ENCODE results near the gene THRA. TPM values are rescaled to one million over a fixed set of nuclear protein-coding genes. Genes with fewer than 3 reads are reported as not detected.

Gene THRA
- total RNA-seq, 1 experiment from 2014 or later = 11.7 TPM

DNA sequence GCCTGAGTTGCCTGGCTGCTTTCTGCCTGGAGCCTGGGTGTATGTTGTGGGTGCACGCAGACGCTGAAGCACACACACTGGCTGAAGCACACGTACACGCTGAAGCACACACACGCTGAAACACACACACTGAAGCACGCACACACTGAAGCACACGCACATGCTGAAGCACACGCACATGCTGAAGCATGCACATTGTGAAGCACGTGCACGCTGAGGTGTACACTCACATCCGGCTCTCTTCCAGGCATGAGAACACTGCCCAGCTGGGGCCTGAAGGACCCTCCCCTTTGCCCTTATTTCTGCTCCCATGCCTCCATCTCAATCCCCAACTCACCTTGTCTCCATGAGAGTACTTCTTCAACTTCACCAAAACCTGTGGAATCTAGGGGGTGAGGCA, 31.1 kb upstream of the THRA start:
- Histone ChIP-seq H3K36me3 (ENCODE audit: control insufficient read depth, insufficient read depth, low read length) (peaks cover 3% of the 10 kb centered on the region; the same call in 1 of the 2 replicates), H3K4me1 (ENCODE audit: control insufficient read depth, insufficient read depth, low read length) (no peaks in the 10 kb centered on the region), H3K27me3 (ENCODE audit: control insufficient read depth, insufficient read depth, low read length) (no peaks in the 10 kb centered on the region), H3K4me3 (ENCODE audit: low read depth in 2 of 2, low read length in 2 of 2) (no peak overlapping the region), H3K9me3 (ENCODE audit: control insufficient read depth, insufficient read depth, low read depth, low read length) (no peaks in the 10 kb centered on the region), H3K27ac (ENCODE audit: low read length) (no peak overlapping the region)
- TF ChIP-seq, protein P1, sequence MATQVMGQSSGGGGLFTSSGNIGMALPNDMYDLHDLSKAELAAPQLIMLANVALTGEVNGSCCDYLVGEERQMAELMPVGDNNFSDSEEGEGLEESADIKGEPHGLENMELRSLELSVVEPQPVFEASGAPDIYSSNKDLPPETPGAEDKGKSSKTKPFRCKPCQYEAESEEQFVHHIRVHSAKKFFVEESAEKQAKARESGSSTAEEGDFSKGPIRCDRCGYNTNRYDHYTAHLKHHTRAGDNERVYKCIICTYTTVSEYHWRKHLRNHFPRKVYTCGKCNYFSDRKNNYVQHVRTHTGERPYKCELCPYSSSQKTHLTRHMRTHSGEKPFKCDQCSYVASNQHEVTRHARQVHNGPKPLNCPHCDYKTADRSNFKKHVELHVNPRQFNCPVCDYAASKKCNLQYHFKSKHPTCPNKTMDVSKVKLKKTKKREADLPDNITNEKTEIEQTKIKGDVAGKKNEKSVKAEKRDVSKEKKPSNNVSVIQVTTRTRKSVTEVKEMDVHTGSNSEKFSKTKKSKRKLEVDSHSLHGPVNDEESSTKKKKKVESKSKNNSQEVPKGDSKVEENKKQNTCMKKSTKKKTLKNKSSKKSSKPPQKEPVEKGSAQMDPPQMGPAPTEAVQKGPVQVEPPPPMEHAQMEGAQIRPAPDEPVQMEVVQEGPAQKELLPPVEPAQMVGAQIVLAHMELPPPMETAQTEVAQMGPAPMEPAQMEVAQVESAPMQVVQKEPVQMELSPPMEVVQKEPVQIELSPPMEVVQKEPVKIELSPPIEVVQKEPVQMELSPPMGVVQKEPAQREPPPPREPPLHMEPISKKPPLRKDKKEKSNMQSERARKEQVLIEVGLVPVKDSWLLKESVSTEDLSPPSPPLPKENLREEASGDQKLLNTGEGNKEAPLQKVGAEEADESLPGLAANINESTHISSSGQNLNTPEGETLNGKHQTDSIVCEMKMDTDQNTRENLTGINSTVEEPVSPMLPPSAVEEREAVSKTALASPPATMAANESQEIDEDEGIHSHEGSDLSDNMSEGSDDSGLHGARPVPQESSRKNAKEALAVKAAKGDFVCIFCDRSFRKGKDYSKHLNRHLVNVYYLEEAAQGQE (IDR thresholded peaks at IDR 0.05; ENCODE audit: insufficient read depth in 1 of 2, low read depth in 2 of 2, low read length in 1 of 2) = no peak
- TF ChIP-seq TCF7L2 (IDR thresholded peaks at IDR 0.05; ENCODE audit: low read depth, low read length) (no peak), SIN3A (IDR thresholded peaks at IDR 0.05; ENCODE audit: borderline replicate concordance, insufficient read depth, low read depth, low read length) (no peak), POLR2AphosphoS5 (IDR thresholded peaks at IDR 0.05; ENCODE audit: low read depth, low read length) (no peak)
- TF ChIP-seq, protein P2, sequence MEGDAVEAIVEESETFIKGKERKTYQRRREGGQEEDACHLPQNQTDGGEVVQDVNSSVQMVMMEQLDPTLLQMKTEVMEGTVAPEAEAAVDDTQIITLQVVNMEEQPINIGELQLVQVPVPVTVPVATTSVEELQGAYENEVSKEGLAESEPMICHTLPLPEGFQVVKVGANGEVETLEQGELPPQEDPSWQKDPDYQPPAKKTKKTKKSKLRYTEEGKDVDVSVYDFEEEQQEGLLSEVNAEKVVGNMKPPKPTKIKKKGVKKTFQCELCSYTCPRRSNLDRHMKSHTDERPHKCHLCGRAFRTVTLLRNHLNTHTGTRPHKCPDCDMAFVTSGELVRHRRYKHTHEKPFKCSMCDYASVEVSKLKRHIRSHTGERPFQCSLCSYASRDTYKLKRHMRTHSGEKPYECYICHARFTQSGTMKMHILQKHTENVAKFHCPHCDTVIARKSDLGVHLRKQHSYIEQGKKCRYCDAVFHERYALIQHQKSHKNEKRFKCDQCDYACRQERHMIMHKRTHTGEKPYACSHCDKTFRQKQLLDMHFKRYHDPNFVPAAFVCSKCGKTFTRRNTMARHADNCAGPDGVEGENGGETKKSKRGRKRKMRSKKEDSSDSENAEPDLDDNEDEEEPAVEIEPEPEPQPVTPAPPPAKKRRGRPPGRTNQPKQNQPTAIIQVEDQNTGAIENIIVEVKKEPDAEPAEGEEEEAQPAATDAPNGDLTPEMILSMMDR (IDR thresholded peaks at IDR 0.05) = no peak
- no TSS peak for BruUV-seq (replicated peaks)
- in situ Hi-C loops (cut with HindIII; ENCODE audit: low pct_unique_long_range_greater_than_20kb, low sequenced_read_pairs) (no loop called here), intact Hi-C loops (cut with micrococcal nuclease; ENCODE audit: unreplicated experiment) (no loop called here)
- POLR2A ChIA-PET = no interaction called here
- CTCF ChIA-PET = interaction anchor here (0.8 to 0.9 kb wide), 2 partner anchors 30 to 274 kb away, joined by 3 read pairs; no protein-coding TSS in a partner anchor
- DNase-seq (ENCODE audit: low read depth, low spot score) = no peak
- ATAC-seq = no peak

GRCh38 chr17:40032322-40033320, 30.1 kb upstream of the THRA start:
- no peak for ATAC-seq
- H3K4me3 ChIP-seq (ENCODE audit: low read depth in 2 of 2, low read length in 2 of 2) = no peak overlapping the region
- DNase-seq (ENCODE audit: low read depth, low spot score) = no peak
- POLR2A ChIA-PET = no interaction called here
- CTCF ChIA-PET = interaction anchor here (0.8 to 0.9 kb wide), 2 partner anchors 29 to 273 kb away, joined by 3 read pairs; no protein-coding TSS in a partner anchor
- no peaks in the 10 kb centered on the region for H3K27me3 ChIP-seq (ENCODE audit: control insufficient read depth, insufficient read depth, low read length)
- TF ChIP-seq, protein P1 (IDR thresholded peaks at IDR 0.05; ENCODE audit: insufficient read depth in 1 of 2, low read depth in 2 of 2, low read length in 1 of 2) = no peak
- TF ChIP-seq, protein P2 (IDR thresholded peaks at IDR 0.05) = no peak
- TF ChIP-seq POLR2AphosphoS5 (IDR thresholded peaks at IDR 0.05; ENCODE audit: low read depth, low read length) = no peak
- TF ChIP-seq TCF7L2 (IDR thresholded peaks at IDR 0.05; ENCODE audit: low read depth, low read length) = no peak
- TF ChIP-seq SIN3A (IDR thresholded peaks at IDR 0.05; ENCODE audit: borderline replicate concordance, insufficient read depth, low read depth, low read length) = no peak
- H3K9me3 ChIP-seq (ENCODE audit: control insufficient read depth, insufficient read depth, low read depth, low read length) = no peaks in the 10 kb centered on the region
- peaks cover 3% of the 10 kb centered on the region; the same call in 1 of the 2 replicates for H3K36me3 ChIP-seq (ENCODE audit: control insufficient read depth, insufficient read depth, low read length)
- H3K4me1 ChIP-seq (ENCODE audit: control insufficient read depth, insufficient read depth, low read length) = no peaks in the 10 kb centered on the region
- H3K27ac ChIP-seq (ENCODE audit: low read length) = no peak overlapping the region
- in situ Hi-C loops (cut with HindIII; ENCODE audit: low pct_unique_long_range_greater_than_20kb, low sequenced_read_pairs) = no loop called here
- intact Hi-C loops (cut with micrococcal nuclease; ENCODE audit: unreplicated experiment) = no loop called here
- BruUV-seq (replicated peaks) = no TSS peak

All from Panc1 (cell line).